Uterine smooth muscle cell (primary cell): ENCODE data around the gene PRKAR1A. TPM values are rescaled to one million over a fixed set of nuclear protein-coding genes. Genes with fewer than 3 reads are reported as not detected.

Experiments used
- total RNA-seq: library from RNA; depleted of rRNA; stranded (reverse); fragments of >200 nt; gene quantifications from 2 replicates; pipeline ENCODE4 v1.2.3, GENCODE V29; 2014

The PRKAR1A gene
- 461 and 491 TPM in 2 replicates for total RNA-seq

GRCh38 chr17:68512247-68512959, at the start of gene PRKAR1A:
Gene PRKAR1A (plus strand): TSS chr17:68512430. CDS start chr17:68515400, 2,970 bp downstream.

Other genes starting within 250 kb of the PRKAR1A start
- 3.1 and 10.6 TPM in 2 replicates for gene SLC16A6, start 221.3 kb upstream of the PRKAR1A start, total RNA-seq
- gene ARSG, start 220.9 kb upstream of the PRKAR1A start, total RNA-seq: 2.4 and 3.0 TPM in 2 replicates
- gene WIPI1, start 54.9 kb upstream of the PRKAR1A start, total RNA-seq: 95.3 and 186 TPM in 2 replicates
- 12.2 and 26.7 TPM in 2 replicates for gene FAM20A, start 88.9 kb downstream of the PRKAR1A start, total RNA-seq